NCI-H1092 (cell line): ENCODE data around the gene CABP5.
"Not testable (repeated sequence)": the region's sequence is repeated elsewhere in the genome, so short reads cannot be mapped to it uniquely, and the experiment has no call there.

ENCODE experiments used
- DNase-seq: peaks from one replicate; lab custom pipeline; 2025; lab: John Stamatoyannopoulos, UW

The CABP5 gene

DNA sequence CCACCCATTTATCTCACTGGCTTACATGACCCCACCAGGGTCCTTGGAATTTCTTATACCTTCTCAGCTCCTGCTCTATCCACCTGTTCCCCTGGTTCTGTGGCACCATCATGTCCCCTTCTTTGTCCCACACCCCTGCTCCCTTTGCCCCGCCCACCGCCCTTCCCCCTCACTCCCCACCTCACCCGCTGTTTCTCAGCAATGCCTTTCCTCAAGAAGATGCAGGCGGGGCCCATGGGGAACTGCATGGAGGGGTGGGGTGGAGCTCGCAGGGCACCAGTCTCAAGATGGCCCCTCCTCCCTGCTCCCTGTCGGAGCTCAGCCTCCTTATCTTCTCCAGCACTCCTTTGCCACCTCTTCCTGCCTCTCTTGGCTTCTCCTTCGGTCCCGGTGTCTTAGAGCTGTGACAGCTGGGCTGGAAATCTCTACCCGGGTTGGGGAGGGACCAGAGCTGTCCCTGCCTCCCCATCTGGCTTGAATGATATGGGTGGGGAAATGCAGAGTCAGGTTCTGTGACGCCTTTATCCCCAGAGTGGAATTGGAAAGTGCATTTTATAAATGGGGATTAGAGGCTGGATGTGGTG is at the start of gene CABP5:
TSS of gene CABP5 (minus strand) at position 405 of the 584 bp plus-strand sequence. CDS start at position 248, 157 bp downstream.
- no peak for DNase-seq

DNA sequence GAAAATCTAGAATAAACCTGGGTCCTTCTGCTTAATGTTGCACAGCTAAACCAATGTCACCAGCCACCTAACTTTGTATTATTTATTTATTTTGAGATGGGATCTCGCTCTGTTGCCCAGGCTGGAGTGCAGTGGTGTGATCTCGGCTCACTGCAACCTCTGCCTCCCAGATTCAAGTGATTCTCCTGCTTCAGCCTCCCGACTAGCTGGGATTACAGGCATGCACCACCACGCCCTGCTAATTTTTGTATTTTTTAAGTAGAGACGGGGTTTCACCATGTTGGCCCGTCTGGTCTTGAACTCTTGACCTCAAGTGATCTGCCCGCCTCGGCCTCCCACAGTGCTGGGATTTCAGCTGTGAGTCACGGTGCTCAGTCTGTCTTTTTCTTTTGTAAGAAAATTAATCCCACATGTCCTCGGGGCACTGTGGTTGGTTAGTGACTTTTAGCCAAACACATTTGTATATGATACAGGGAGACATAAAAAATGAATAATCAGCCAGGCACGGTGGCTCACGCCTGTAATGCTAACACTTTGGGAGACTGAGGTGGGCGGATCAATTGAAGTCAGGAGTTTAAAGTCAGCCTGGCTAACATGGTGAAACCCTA is 47.3 kb upstream of the CABP5 start:
- not testable (repeated sequence) for DNase-seq

DNA sequence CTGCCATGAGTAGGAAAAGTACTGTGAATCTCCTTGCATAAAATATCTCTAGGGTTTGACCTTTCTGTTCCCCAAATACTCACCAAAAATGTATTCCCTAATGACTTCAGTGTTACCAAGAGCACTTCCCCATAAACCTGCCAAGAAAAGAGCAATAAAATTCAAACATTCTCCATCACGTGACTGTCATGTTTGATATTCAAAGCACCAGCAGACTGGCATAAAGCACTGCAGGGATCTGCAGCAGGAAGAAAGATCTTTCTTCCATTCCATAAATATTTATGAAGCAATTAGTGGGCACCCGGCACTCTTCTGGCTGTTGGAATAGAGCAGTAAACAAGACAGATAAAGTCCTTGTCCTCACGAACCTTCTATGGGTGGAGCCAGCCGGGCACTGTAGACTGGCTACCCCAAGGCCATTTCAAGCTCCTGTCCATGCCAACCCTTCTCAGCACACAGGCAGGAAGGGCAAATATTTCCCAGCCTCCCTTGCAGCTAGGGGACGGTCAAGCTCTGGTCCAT is 46.5 kb upstream of the CABP5 start:
- DNase-seq, result no peak

DNA sequence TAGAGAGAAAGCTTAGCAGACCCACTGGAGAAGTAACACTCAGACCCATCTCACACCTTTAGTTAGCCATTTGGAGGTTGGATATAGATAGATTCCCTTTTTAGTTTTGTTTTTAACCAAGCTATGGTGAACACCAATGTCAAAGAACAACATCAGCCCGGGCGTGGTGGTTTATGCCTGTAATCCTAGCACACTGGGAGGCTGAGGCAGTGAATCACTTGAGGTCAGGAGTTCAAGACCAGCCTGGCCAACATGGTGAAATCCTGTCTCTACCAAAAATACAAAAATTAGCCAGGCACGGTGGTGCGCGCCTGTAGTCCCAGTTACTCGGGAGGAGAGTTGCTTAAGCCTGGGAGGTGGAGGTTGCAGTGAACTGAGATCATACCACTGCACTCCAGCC is 45.1 kb upstream of the CABP5 start:
- DNase-seq, result not testable (repeated sequence)

DNA sequence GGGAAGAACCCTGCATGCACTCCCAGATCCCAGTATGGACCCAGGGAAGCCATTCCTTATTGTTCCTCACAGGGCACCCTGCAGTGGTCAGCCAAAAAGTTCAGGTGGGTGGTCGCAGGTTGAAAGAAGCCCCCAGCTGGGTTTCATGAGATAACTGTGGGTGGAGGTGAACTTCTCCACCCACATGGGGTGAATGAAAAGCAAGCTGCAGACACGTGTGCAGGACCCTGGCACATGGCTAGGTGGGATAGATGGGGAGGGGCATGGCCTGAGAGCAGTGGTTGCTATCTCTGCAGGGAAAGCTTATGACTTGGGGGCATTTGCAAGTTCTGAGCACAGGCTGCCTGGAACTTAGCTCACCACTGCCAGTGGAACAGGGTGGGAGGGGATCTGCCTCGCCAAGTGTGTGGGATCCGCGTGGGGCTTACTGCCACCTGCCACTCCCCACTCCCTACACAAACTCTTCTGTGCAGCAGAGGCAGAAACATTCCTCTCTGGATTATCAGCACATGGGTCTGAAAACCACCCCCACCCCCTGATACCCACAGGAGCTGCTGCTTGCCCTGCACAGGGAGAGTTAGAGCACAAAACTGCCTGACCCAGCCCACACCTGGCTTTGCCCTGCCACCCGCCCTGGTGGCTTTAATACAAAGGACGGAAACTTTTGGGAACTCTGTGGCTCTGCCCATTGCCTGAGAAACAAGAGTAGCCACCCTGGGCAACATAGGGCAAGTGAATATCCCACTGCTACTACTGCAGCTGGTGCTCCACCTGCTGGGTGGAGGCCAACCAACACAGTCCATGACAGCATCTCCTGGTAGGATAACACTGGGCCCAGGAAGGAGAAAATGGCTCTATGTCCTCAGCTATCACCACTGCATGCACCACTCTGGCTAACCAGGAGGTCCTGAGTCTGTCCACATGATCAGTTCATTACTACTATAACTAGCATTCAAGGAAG is 42.3 kb upstream of the CABP5 start:
- no peak for DNase-seq

DNA sequence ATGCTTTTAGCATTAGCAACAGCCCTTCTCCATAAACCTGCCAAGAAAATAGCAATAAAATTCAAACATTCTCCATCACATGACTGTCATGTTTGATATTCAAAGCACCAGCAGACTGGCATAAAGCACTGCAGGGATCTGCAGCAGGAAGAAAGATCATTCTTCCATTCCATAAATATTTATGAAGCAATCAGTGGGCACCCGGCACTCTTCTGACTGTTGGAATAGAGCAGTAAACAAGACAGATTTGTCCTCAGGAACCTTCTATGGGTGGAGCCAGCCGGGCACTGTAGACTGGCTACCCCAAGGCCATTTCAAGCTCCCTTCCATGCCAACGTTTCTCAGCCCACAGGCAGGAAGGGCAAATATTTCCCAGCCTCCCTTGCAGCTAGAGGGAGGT is 41.2 kb upstream of the CABP5 start:
- no peak for DNase-seq

DNA sequence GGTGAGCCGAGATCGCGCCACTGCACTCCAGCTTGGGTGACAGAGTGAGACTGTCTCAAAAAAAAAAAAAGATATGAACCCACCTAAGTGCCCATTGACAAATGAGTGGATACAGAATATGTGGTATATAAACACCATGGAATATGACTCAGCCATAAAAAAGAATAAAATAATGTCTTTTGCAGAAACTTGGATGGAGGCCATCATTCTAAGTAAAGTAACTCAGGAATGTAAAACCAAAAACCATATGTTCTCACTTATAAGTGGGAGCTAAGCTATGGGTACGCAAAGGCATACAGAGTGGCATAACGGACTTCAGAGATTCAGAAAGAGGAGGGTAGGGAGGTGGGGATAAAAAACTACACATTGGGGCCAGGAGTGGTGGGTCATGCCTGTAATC is 37.2 kb upstream of the CABP5 start:
- DNase-seq, result no peak

DNA sequence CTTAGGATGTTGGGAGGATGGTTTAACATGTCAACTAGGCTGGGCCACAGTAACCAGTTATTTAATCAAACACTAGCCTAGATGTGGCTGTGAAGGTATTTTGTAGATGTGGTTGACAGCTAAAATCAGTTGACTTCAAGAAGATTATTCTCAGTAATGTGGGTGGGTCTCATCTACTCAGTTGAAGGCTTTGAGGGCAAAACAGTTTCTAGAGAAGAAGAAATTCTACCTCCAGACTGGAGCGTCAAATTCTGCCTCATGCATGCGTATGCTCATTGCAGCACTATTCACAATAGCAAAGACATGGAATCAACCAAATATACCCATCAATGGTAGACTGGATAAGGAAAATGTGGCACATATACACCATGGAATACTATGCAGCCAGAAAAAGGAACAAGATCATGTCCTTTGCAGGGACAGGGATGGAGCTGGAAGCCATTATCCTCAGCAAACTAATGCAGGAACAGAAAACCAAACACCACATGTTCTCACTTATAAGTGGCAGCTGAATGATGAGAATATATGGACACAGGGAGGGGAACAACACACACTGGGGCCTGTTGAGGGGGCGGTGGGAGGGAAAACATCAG is 26.4 kb upstream of the CABP5 start:
- not testable (repeated sequence) for DNase-seq

DNA sequence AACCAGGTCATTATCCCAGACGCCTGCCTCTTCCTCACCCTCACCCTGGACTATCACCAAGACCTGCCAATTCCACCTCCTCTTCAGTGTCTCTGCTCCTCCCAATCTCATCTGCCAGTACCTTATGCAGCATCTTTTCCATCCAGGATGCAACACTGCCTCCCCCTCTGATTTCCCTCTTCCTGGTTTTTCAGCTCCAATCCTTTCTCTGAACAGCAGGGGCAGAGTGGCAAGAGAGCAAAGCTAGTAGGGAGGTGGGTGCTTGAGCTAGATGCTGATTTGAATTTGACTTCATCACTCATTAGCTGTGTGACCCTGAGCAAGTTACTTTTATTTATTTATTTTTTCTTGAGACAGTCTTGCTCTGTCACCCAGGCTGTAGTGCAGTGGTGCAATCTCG is 25.6 kb upstream of the CABP5 start:
- DNase-seq, result no peak

DNA sequence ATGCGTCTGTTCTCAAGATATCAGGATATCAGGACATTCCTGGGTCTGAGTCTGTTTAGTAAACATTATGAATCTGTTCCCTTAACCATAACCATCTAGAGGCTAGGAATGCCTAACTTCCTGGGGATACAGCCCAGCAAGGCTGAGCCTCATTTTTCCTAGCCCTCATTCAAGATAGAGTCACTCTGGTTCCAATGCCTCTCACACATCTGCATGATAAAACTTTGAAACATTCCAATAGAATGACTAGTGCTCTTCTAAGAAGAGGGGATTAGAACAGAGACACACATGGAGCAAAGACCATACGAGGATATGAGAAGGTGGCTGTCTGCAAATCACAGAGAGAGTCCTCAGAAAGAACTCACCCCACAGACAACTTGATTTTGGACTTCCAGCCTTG is 20.6 kb upstream of the CABP5 start:
- no peak for DNase-seq

DNA sequence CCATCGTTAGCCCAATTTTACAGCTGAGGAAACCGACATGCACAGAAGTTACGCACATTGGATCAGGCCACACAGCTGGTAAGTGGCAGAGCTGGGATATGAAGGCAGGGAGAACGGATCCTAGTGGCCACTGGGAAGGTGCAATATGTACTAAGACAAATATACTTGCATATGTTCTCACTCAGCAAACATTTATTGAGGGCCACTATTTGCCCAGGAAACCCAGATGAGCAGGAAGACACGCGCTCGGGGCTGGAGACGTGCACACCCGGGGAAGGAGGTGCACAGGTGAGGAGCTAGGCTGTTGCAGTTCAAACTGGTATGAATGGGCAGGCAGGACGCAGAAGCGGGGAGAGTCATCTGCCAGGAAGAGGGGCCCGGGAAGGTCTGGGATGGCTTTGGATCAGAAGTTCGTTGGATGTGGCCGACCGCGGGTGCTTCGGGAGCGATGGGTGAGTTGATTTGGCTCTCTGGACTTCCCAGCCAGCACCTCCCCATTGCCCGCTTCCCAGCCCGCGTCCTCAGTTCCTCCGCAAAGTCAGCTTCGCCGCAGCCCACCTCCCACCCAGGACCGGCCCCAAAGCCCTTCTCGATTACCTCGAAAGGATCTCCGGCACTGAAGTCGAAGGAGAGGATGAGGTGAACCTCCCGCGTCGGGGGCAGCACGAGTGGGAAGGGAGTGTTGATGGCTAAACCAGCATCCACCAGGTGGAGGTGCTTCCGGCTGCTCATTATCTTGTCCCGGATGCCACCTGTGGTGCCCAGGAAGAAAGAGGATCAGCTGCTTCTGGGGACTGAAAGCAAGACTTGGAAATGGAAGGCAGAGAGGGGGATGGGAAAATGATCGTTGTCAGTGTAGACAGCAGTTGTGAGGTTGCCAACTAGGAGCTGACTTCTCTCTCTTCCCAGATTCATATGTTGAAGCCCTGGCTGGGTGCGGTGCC is 17.8 kb upstream of the CABP5 start:
- no peak for DNase-seq

DNA sequence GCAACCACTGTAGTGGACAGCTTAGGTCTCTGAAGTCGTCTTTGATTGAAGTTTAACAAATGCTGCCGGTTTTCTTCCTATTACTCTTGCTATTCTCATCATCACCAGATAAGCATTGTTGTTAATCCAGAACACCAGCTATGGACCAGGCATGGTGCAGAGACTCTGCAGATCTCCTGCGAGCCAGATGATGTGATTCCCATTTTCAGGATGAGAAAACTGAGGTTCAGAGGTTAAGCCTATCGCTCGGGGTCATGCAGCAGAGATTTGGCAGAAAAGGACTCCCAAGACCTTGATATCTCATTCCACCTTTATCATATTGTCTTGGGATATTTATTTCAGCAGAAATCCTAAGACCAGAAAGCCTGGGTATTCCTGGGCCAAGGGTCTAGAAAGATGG is 16.5 kb upstream of the CABP5 start:
- DNase-seq, result no peak

DNA sequence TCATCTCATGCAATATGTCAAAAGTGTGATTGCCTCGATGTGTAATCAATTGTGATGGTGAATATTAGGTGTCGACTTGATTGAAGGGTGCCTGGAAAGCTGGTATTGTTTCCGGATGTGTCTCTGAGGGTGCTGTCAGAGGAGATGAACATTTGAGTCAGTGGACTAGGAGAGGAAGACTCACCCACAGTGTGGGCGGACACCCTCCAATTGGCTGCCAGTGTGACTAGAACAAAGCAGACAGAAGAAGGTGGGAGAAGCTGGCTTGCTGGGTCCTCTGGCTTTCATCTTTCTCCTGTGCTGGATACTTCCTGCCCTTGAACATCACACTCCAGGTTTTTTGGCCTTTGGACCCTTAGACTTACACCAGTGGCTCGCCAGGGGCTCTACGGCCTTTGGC is 15.5 kb upstream of the CABP5 start:
- no peak for DNase-seq

DNA sequence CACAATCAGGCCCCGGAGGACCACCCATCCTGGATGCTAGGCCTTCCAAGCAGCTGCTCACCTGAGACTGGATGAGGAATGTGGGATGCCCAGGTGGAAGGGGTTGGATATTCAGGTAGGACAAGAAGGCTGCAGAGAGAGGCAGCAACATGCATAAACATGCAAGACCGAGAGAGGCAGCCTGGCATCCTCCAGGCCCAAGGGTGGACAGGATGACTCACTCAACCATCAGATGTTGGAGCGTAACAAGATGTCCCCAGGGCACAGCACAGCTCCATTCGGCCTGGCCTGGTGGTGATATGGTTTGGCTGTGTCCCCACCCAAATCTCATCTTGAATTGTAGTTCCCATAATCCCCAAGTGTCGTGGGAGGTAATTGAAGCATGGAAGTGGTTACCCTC is 10.0 kb upstream of the CABP5 start:
- DNase-seq, result no peak

DNA sequence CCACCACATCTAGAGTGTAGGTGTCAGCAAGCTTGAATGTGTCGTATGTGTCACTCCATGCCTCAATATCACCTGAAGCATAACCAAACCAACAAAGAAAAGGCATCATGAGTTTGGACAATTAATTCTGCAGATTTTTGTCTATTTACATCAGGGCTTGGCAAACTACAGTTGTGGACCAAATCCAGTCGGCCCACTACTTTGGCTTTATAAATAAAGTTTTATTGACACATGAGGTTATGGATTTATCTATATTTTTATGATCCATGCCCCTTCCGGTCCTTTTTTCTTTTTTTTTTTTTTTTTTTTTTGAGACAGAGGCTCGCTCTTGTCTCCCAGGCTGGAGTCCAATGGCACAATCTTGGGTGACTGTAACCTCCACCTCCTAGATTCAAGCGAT is 9.2 kb upstream of the CABP5 start:
- no peak for DNase-seq

DNA sequence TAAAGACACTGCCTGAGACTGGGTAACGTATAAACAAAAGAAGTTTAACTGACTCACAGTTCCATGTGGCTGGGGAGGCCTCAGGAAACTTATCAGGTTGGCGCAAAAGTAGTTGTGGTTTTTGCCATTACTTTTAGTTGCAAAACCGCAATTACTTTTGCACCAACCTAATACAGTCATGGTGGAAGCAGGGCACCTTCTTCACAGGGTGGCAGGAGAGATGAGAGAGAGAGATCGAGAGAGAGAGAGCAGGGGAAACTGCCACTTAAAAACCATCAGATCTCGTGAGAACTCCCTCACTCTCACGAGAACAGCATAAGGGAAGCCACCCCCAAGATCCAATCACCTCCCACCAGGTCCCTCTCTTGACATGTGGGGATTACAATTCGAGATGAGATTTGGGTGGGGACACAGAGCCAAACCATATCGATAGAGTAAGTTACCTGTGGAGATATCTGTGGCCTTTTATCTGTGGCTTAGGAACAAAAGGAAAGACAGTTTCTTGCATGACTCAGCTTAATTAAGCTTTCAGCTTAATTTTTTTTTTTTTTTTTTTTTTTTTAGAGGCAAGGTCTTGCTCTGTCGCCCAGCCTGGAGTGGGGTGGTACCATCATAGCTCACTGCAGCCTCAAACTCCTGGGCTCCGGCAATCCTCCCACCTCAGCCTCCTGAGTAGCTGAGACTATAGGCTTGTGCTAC is 7.6 kb upstream of the CABP5 start:
- DNase-seq, result no peak

DNA sequence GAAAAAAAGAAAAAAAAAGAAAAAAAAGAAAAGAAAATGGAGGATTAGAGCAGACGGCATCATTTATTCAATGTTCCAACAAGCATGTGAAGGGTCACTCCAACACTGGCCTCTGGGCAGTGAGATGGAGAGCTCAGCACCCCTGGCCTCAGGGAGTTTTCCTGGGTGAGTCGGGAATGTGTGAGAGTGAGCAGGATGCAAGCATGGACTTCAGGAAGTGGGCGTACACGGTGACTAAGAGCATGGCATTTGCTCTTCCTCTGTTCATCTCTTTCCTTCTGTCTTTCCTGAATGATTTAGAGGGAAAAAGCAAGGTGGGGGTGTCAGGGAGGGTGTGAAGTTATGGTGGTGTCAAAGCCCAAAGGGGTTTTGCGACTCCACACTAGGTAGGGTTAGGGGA is 682 bp upstream of the CABP5 start:
- DNase-seq, result no peak

DNA sequence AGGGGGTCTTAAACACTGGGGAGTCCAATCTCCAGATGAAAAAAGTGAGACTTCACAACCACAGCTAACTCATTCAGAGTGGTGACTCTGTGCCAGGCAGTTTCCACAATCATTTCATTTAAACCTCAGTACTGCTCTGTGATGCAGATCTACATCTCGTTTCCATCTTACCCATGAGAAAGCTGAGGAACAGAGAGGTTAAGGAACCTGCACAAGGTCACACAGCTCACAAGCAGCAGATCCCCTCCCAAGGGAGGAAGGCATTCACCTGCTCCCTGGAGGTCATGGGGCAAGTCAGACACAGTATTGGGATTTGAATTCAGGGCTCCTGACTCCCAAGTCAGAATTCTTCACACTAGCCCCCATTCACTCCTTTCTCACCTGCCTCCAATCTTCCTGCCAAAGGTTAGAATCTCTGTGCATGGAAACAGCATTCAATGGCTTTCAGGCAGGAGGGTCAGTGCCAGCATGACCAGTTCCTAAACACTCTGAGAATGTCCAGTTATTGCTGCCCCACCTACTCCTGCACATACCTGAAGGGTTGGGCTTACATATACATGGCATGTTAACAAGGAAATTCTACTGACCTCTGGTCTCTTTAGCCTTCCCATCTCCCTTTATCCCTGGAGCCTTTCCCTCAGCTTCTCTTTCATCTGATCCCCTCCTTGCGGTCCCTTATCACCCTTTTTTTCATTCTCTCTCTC is 1.9 kb downstream of the CABP5 start:
- no peak for DNase-seq

DNA sequence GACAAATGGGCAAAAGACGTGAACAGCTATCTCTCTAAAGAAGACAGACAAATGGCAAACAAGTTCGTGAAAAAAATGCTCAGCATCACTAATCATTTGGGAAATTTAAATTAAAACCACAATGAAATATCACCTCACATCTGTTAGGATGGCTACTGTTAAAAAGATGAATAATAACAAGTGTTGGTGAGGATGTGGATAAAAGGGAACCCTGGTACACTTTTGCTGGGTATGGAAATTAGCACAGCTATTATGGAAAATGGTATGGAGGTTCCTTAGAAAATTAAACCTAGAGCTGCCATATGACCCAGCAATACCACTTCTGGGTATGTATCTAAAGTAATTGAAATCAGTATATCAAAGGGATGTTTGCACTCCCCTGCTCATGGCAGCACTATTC is 7.1 kb downstream of the CABP5 start:
- no peak for DNase-seq

DNA sequence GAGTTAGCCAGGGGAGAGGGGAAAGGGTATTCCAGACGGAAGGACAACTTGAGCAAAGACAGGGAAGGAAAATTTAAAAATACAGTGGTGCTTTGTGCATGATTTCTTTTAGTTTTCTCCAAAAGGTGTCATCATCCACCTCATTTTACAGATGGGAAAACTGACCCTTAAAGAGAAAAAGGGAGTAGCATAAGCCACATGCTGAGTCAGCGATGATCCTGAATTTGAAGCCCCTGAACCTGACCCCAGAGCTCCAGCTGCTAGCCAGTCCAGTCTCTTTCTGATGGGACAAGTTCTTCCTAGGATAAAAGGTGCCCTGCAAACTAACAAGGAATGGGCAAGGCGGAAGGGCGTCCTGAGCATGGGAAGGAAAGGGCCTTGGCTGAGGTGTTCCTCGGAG is 10.3 kb downstream of the CABP5 start:
- DNase-seq, result no peak
